HG02678 (cell line): Measurements from ENCODE around the gene ST6GALNAC1.

Experiments used
- ATAC-seq: cut with Tn5 transposase; IDR thresholded peaks from one replicate; pipeline ENCODE4 v1.9.1; 2021; ENCODE audit warnings: mild to moderate bottlenecking, moderate library complexity; ENCODE audit not compliant: unreplicated experiment

ST6GALNAC1 gene, protein sequence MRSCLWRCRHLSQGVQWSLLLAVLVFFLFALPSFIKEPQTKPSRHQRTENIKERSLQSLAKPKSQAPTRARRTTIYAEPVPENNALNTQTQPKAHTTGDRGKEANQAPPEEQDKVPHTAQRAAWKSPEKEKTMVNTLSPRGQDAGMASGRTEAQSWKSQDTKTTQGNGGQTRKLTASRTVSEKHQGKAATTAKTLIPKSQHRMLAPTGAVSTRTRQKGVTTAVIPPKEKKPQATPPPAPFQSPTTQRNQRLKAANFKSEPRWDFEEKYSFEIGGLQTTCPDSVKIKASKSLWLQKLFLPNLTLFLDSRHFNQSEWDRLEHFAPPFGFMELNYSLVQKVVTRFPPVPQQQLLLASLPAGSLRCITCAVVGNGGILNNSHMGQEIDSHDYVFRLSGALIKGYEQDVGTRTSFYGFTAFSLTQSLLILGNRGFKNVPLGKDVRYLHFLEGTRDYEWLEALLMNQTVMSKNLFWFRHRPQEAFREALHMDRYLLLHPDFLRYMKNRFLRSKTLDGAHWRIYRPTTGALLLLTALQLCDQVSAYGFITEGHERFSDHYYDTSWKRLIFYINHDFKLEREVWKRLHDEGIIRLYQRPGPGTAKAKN

DNA sequence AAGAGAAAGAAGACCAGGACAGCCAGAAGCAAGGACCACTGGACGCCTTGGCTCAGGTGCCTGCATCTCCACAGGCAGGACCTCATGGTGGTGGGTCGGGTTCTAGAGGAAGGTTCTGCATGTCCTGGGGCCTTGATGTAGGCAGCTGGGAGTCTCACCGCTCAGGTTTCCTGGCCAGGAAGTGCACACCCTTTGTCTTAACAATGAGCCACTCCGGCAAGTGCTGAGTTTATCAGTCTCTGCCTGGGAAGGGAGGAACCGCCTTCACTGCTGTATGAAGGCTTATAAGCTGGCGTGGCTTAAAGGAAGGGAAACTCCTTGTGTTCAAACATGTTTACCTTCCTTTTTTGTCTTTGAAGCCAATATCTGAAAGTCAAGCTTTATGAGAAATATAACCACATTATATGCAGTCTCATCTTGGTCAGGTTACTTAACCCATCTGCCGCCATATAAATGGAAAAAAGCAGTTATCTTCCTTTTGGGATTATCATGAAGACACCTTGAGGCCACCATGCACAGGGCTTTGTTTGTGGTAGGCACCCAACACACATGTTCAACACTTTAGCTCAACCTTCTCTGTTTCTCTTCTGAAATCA is at the start of gene ST6GALNAC1:
Gene ST6GALNAC1 (minus strand): TSS at position 205 of the 596 bp plus-strand sequence. CDS start 119 bp downstream, at position 86.
- ATAC-seq = no peak

DNA sequence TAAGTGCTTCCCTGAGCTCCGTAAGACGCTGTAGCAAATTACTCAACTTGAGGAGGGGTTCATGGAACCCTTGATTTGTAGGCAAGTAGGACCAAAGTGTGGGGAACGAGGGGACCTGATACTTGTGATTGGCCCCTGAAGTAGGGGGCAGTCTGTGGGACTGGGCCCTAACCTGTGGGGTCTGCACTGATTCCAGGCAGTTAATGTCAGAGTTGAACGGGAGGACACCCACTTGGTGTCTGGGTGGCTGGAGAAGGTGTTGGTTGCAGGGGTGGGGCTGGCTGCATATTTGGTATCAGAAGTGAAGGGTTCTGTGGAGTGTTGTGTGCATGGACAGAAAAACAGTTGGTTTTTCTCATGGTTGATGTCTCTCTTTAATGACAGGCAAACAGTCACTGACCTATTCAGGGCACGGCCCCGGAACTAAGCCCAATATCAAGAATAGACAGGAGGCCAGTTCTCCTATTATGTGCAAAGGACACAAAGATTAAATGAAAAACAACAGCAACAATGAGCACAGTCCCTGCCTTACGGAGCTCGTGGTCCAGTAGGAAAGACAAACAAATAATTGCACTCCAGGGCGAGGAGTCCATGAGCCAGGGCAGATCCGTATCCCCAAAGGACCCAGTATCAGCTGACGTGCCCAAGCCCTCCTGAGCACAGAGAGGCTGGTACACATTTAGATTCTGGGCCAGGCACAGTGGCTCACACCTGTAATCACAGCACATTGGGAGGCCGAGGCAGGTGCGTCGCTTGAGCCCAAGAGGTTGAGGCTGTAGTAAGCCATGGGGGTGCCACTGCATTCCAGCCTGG is 48.0 kb upstream of the ST6GALNAC1 start:
- no peak for ATAC-seq

DNA sequence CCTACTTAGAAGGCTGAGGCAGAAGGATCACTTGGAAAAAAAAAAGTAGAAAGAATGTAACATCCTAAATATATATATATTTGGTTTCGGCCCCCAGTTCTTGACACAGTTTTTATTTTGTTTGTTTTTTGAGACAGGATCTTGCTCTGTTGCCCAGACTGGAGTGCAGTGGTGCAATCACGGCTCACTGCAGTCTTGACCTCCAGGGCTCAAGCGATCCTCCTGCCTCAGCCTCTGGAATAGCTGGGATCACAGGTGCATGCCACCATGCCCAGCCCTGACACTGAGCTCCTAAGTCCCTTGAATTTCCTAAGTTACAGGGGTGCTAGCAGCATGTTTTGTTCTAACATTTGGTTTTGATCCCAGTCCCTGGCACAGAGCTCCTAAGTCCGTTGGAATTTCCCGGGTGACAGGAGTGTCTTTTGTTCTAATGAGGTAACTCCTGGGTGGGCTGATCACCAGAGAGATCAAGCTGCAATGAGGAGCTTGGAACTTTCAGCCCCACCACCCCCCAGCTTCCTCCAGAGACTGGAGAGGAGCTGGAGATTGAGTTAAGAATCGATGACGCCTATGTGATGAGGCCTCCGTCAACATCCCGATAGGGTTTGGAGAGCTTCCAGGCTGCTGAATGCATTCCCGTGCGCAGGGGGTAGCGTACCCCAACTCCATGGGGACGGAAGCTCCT is 47.2 kb upstream of the ST6GALNAC1 start:
- no peak for ATAC-seq

DNA sequence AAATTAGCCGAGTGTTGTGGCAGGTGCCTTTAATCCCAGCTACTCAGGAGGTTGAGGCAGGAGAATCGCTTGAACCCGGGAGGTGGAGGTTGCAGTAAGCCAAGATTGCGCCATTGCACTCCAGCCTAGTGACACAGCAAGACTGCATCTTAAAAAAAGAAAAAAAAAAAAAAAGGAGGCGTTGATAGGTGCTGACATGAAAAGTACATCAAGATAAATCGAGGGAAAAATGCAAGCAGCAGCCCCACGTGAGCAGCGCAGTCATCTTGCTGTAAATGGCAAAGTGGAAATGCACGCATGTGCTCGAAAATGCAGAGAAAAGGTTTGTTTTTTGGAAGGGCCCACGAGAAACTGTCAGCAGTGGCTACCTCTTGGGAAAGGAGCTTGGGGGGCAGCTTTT is 46.3 kb upstream of the ST6GALNAC1 start:
- ATAC-seq = no peak

DNA sequence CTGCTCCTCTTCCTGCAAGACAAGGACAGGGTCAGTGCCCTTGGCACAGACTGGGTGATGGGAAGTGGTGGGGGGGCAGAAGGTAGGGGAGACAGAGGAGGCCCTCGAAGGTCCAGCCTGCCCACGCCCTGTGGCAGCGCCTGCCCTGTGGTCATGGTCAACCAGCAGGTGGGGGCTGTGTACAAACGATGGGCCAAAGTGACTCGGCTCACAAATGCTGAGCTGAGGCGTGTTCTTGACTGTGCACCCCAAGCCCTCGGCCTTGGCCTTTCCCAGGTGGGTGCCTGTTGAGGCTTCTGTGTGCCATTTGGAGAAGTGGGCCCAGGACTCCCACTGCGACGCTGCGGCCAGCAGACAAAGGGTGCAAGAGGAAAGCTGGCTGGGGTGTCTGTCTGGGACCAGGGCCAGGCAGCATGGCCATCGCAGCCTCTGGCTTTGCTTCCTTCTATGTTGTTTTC is 44.6 kb upstream of the ST6GALNAC1 start:
- ATAC-seq = no peak

DNA sequence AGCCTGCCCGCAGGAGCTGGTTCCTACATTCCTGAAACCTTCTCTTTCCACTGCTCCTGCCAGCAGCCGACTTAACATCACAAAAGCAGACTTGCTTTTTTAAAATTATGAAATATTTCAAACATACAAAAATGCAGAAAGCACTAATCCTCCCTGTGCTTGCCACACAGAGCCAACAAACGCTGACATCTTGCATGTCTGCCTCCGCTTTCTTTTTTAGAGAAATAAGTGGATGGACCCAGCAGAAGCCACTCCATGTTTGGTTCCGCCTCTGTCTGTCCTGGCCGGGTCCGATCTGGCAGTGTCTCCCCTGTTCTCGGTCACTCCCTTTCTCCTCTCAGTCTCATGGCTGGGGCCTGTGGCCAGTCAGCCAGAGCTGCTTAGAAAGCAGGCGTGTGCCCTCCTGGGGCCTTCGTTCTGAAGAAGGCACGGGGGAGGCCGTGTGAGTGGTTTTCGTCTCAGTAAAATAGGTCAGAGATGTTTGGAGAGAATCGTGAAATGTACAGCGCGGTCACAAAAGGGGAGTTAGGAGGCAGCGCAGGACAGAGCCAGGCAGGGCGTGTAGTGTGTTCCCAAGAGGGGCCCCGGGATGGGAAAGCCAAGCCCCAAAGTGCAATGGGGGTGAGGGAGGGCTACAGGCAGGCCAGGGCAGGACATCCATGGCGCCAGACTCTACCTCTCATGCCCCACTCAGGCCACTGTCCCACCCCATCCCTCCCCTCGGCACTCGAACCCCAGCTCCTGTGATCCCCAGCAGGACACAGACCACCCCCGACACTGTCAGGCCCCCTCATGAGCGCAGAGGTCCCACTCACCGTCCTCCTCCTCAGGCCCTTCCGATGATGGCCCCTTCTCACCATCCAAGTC is 44.0 kb upstream of the ST6GALNAC1 start:
- no peak for ATAC-seq

DNA sequence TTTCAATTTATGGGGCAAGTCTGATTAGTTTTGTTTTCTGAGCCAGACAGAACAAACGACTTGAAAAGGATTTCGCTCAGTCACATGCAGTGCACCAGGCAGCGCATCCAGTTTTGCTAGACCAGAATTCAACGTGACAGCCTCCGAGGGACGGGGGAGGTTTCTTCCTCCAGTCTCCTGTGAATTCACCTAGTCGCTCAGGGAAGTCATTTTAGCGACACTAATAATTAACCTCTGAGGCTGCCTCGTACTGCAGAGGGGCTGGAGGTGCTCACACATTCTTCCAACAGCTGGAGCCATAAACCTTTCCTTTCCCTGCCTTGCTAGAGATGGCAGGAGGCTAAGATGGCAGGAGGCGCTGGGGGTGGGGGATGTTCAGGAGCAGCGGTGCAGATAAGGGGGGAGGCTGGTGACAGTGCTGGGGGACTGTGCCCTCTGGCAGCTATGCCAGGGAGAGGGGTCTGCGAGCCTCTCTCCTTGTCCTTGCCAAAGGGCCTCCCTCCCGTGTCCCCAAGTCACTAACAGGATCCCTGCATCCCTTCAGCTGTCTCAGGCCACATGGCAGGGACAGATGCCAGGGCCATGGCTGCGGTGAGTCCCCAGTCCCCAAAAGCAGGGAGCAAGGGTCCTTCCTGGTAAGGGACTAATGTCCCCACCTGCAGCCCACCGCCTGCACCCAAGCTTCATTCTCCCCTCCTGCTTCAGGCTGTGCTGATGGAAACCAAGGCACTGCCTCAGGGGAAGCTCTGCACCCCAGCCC is 43.2 kb upstream of the ST6GALNAC1 start:
- no peak for ATAC-seq

DNA sequence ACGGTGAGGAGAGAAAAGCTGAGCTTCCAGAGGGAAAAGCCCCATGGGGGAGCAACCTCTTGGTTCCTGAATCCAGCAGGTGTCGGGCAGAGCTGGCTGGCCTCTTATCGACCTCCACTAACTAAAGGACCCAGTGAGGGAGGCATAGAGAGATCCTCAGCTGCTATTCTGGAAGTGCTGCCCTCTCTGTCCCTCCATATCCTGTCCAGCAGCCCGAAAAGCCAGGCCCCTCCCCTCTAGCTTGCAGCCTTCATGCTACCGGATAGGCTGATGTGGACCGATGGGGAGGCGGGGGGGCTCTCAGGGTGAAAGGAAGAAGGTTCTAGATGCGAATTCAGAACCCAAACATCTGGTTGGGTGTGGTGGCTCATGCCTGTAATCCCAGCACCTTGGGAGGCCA is 42.3 kb upstream of the ST6GALNAC1 start:
- no peak for ATAC-seq

DNA sequence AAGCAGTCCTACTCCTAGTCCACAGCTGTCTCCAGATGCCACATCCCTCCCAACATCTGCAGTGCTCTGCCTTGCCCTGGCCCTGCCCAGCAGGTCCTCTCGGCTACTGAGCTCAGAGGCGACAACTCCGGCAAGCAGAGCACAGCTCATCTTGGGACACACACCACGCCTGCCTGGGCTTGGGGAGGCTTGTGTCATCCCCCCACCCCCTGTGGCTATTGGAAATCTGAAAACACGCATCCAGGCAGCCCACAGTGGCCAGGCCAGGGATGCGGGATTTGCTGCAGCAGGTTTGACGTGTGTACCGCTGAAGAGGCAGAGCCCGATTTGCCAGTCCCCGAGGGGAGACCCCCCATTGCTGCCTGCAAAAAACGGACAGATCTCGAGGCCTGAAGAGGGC is 41.8 kb upstream of the ST6GALNAC1 start:
- ATAC-seq = no peak

DNA sequence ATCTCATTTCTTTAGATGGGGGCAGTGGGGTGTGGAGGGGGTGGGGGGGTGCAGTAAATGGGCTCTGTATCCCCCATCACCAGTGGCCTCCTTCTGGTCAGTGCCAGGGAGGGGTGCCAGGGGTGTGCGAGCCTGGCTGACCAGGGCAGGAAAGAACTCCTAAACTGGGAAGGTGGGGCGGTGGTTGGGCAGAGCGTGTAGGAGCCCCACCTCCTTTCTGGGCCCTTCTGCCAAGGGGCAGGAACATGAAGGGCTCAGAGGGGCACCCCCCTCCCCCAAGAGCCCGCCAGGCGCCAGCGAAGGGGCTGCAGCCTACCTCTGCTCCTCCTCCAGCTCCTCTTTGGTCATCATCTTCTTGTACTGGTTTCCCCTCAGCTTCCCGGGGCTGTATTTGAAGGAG is 41.2 kb upstream of the ST6GALNAC1 start:
- no peak for ATAC-seq

DNA sequence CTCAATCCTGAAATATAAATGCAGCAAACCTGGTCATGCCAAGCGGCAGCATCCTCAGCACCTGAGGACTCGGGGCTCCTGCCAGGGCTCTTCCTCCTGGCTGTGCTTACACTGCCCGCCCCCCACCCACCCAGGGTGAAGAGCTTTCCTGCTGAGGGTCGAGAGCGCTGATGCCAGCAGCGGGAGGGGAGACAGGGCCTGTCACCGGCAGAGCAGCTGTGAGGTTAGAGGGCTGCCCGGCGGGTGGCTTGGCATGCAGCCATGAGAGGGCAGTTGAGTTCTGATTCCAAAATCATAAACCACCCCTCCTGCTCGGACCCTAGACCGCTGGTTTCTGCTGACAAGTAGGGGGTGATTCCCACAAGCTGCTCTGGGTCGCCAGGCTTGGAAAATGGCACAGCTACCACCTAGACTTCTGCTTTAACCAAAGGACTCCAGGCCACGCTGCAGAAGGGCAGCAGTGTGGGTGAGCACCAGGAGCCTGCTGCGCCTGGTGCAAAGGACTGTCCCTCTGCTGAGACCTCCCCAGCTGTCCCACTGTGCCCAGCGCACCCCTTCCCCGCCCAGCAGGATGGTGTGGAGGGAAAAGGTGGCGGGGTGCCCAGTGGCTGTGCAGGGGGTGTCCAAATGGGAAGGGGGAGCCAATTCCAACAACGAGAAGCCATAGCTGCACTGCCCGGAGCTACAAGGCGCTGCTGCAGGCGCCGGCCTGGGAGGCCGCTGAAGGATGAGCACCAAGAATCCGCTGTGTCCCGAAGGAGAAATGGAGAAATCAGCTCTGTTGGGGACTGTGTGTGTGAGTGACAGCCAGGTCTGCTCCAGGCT is 40.6 kb upstream of the ST6GALNAC1 start:
- ATAC-seq = no peak

DNA sequence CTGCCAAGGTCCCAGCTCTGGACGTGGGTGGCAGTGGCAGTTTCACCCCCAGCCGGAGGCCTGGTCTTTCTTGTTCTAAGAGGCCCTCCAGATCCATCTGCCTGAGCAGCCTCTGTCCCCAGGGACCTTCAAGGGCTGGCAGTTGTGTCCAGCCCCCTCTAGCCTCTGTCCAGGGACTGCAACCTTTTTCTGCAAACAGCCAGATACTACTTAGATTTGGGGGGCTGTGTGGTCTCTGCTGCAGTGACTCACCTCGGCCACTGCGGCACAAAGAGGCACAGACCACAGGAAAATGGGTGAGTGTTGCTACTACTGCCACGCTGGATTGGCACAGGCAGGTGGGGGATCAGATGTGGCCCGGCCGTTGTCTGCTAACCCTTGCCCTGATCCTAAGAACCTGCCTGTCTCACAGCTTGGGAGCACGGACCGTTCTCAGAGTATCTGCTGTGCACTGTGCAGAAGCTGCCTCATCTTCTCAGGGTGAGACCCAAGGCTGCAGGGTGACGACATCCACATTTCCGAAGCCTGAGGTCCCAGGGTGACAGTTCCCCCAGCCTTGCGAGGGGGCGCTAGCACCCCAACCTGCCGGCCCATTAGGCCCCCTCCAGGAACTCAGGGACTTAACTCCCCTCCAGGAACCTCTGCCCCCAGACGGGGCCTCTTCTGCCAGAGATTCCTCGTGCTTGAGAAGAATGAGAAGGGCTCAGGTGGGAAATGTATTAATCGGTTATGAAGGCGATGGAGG is 39.6 kb upstream of the ST6GALNAC1 start:
- no peak for ATAC-seq

DNA sequence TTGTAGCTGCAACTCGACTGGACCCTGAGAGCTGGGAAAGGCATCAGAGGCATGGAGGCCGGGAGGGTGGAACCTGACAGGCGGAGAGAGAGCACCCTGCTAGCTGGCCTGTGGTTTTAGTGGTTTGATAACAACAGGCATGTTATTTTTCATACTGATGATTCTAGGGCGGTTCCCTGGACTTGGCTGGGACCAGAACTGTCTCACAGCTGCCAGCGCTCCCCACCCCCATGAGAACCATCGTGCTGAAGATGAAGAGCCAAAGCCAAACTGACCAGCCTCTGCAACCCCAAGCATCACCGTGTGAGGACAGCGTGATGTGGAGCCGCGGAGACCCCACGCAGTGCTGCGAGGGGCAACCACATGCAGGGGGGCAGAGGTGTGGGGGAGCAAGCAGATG is 38.7 kb upstream of the ST6GALNAC1 start:
- no peak for ATAC-seq

DNA sequence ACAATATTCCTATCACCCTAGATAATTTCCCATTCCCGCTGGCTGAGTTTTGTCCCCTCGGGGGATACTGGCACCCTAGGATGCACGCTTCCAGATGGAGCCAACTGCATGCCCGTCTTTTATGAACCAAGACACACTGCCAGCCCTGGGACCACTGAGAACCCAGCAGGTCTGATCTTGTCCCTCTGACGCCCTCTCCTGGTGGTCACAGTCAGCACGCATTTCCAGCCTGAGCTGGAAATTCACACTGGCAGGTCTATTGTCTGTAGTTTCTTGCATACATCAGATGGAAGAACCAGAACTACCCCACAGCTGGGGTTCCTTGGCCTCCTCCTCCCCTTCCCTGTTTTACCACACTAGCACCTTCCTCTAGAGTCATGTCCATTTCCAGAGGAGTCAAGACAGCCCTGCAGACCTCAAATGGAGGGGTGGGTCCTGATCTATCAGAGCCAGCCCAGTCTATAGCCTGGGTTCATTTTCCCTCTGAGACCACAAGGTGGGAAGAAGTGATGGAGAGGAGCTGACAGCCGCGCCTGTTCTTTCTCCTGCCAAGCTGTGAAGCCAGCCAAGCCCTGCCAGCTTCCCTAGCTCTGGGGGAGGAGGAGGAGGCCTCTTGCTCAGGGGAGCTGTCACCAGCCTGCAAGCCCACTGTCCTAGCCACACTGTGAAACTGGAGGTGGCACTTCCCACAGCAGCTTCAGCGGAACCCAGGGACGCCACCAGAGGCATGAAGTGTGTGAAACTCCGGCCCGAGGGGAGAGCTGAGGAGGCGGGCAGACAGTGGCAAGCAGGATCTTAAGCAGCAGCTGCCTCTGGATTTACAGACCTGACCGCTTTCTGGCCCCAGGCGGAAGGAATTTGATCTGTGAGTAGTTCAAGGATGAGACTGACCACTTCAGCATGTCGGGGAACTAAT is 37.9 kb upstream of the ST6GALNAC1 start:
- no peak for ATAC-seq

DNA sequence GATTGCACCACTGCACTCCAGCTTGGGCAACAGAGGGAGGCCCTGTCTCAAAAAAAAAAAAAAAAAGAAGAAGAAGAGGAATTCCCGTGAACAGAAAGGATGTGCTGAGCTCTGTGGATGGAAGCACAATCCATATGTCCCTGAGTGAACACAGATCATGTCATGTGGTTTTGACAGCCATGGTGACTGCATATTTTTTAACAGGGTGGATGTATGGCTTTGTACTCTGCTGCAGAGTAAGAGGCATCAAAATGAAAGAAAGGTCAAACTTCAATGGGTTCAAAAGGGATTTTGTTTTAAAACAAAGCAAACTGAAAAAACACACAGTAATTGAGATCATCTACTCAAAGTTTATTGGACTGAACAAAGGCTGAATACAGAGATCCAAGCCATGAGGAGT is 35.7 kb upstream of the ST6GALNAC1 start:
- ATAC-seq = no peak

DNA sequence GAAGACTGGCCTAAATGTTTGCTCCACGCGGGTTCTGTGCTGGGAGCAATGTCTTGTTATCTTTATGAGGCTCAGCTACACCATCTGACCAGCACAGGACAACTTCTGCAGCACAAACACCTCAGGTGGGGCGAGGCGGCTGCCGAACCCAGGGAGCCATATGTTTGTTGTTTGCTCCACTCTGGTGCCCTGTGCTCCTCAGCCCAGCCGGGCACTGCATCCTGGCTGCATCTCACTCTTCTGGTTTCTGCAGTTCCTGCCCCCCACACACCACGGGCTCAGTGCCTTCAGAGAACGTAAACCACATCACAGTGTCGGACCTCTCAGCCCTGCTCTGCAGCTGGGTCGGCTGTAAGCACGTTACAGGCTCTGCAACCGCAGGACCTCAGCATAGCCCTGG is 34.8 kb upstream of the ST6GALNAC1 start:
- ATAC-seq = no peak
